A549 (cell line): ENCODE results near the gene PITPNC1. TPM values are rescaled to one million over a fixed set of nuclear protein-coding genes. Genes with fewer than 3 reads are reported as not detected.
"Not testable (repeated sequence)": the region's sequence is repeated elsewhere in the genome, so short reads cannot be mapped to it uniquely, and the experiment has no call there.

Source experiments
- ATAC-seq, 2 experiments: fragments of 200-7000 bp in 1 of 2; fragments of >200 bp in 1 of 2; cut with Nextera tagmentation in 1 of 2; cut with Tn5 transposase in 1 of 2; 3 replicates each; pipeline versions ENCODE4 v1.8.0 to v1.9.1; 2018 to 2020; ENCODE audit warnings: mild to moderate bottlenecking in 1 of 2, moderate library complexity in 1 of 2
- CTCF ChIA-PET: fragments of 300-600 bp; sonication (Branson Sonifier 250); formaldehyde crosslinking; extraction: SDS; loops from one replicate; lab custom pipeline; 2021; ENCODE audit warnings: antibody characterized with exemption, inconsistent platforms; lab: Yijun Ruan, JAX
- POLR2A ChIA-PET: fragments of 350-600 bp; formaldehyde crosslinking; extraction: SDS; loops from one replicate; lab custom pipeline; 2021; ENCODE audit warnings: antibody characterized with exemption, inconsistent platforms; lab: Yijun Ruan, JAX
- DNase-seq, 2 experiments: peaks; one replicate each; pipeline versions ENCODE4 v3.0.0 to v3.0.0-alpha.2; 2011 to 2016; ENCODE audit warnings: low read depth in 1 of 2, low spot score in 1 of 2
- FAIRE-seq: peaks from 2 replicates; lab custom pipeline; 2011; peaks lifted over from hg19 to GRCh38; lab: Jason Lieb, UNC
- H3K27ac ChIP-seq, 2 experiments: fragments of >200 bp; sonication (Bioruptor Twin); formaldehyde crosslinking; 3 replicates each; pipeline ENCODE4 v1.5.1; 2016 to 2017
- H3K4me1 ChIP-seq: fragments of >200 bp; sonication (Bioruptor Twin); formaldehyde crosslinking; 3 replicates; pipeline ENCODE4 v1.6.1; 2016
- H3K4me2 ChIP-seq: fragments of >200 bp; sonication (Bioruptor Twin); formaldehyde crosslinking; 3 replicates; pipeline ENCODE4 v1.6.1; 2016
- H3K4me3 ChIP-seq: fragments of >200 bp; sonication (Bioruptor Twin); formaldehyde crosslinking; 3 replicates; pipeline ENCODE4 v1.5.1; 2016
- H3K9me3 ChIP-seq: fragments of >200 bp; sonication (Bioruptor Twin); formaldehyde crosslinking; 3 replicates; pipeline ENCODE4 v1.6.1; 2016
- BHLHE40 ChIP-seq: IDR thresholded peaks from 2 replicates; pipeline ENCODE4 v1.6.1; 2012; ENCODE audit warnings: low read depth, low read length, inconsistent platforms
- CBX2 ChIP-seq: fragments of 200-600 bp; sonication (generic); IDR thresholded peaks from 2 replicates; pipeline ENCODE4 v1.6.1; 2016; ENCODE audit warnings: low read depth, mild to moderate bottlenecking, borderline replicate concordance
- CHD2 ChIP-seq: fragments of 150-350 bp; IDR thresholded peaks from 2 replicates; pipeline ENCODE4 v1.6.1; 2014; ENCODE audit warnings: low read length; ENCODE audit not compliant: partially characterized antibody
- EP300 ChIP-seq, 2 experiments: fragments of >200 bp; sonication (Bioruptor Twin); formaldehyde crosslinking; IDR thresholded peaks; 2 replicates in 1 of 2; 3 replicates in 1 of 2; pipeline ENCODE4 v1.6.1; 2016 to 2017
- FOSL2 ChIP-seq, 2 experiments: fragments of 450-650 bp in 1 of 2; fragments of >200 bp in 1 of 2; sonication (Bioruptor Twin) in 1 of 2; formaldehyde crosslinking; IDR thresholded peaks; 2 replicates each; pipeline versions ENCODE4 v1.5.0 to v1.6.1; 2016 to 2020; ENCODE audit warnings: mild to moderate bottlenecking in 1 of 2, moderate library complexity in 1 of 2
- HMGXB4 ChIP-seq: fragments of 250-450 bp; sonication (Bioruptor Pico); IDR thresholded peaks from 2 replicates; pipeline ENCODE4 v1.5.0; 2021; ENCODE audit warnings: mild to moderate bottlenecking, moderate library complexity, borderline replicate concordance
- HOXB13 ChIP-seq: fragments of 250-450 bp; sonication (Bioruptor Pico); IDR thresholded peaks from 2 replicates; pipeline ENCODE4 v1.5.0; 2020; ENCODE audit warnings: low read depth, mild to moderate bottlenecking, moderate library complexity
- JUN ChIP-seq, 2 experiments: fragments of >200 bp; sonication (Bioruptor Twin); formaldehyde crosslinking; IDR thresholded peaks; 2 replicates in 1 of 2; 3 replicates in 1 of 2; pipeline ENCODE4 v1.6.1; 2016 to 2017
- KDM1A ChIP-seq: fragments of 200-600 bp; sonication (generic); IDR thresholded peaks from 2 replicates; pipeline ENCODE4 v1.6.1; 2016; ENCODE audit warnings: low read depth, mild to moderate bottlenecking
- TFCP2L1 ChIP-seq: fragments of 250-450 bp; sonication (Bioruptor Pico); IDR thresholded peaks from 2 replicates; pipeline ENCODE4 v1.5.0; 2021; ENCODE audit warnings: mild to moderate bottlenecking
- ZC3H11A ChIP-seq: fragments of 450-650 bp; IDR thresholded peaks from 2 replicates; pipeline ENCODE4 v1.6.1; 2014; ENCODE audit warnings: antibody characterized with exemption, mild to moderate bottlenecking
- WGBS: methylation state at CpG from one replicate; pipeline ENCODE4 v1.1.6; 2017; ENCODE audit errors: missing lambda C conversion rate; 5-methylcytosine and 5-hydroxymethylcytosine counted together
- polyA plus RNA-seq, 4 experiments: library from polyadenylated mRNA; depleted of rRNA in 3 of 4; stranded (reverse); fragments of >200 nt; fragmentation: RNase III in 1 of 4; extraction: RNeasy Plus Mini Kit Qiagen cat#74134 plus additional on column Dnase treatment in 1 of 4; gene quantifications; 2 replicates in 3 of 4; 3 replicates in 1 of 4; pipeline ENCODE4 v1.2.3, GENCODE V29; 2011 to 2017
- TF ChIP-seq, protein P1 (sequence below): fragments of 450-650 bp; IDR thresholded peaks from 2 replicates; pipeline ENCODE4 v1.6.1; 2014; ENCODE audit warnings: antibody characterized with exemption
- TF ChIP-seq, protein P2 (sequence below): fragments of >200 bp; sonication (Bioruptor Twin); formaldehyde crosslinking; IDR thresholded peaks from 3 replicates; pipeline ENCODE4 v1.5.1; 2016
- TF ChIP-seq, protein P3 (sequence below): fragments of 200-600 bp; sonication (generic); IDR thresholded peaks from 2 replicates; pipeline ENCODE4 v1.6.1; 2016; ENCODE audit warnings: antibody characterized with exemption, mild to moderate bottlenecking, moderate library complexity
- TF ChIP-seq, protein P4 (sequence below): fragments of >200 bp; sonication (Bioruptor Twin); formaldehyde crosslinking; IDR thresholded peaks from 3 replicates; pipeline ENCODE4 v1.6.1; 2016
- TF ChIP-seq, protein P5 (sequence below): fragments of >200 bp; sonication (Bioruptor Twin); formaldehyde crosslinking; IDR thresholded peaks from 2 replicates; pipeline ENCODE4 v1.6.1; 2016

The PITPNC1 gene
- polyA plus RNA-seq, 2 of the 4 experiments (the other 2 are of a cell fraction) = 3.7 to 11.2 TPM

DNA sequence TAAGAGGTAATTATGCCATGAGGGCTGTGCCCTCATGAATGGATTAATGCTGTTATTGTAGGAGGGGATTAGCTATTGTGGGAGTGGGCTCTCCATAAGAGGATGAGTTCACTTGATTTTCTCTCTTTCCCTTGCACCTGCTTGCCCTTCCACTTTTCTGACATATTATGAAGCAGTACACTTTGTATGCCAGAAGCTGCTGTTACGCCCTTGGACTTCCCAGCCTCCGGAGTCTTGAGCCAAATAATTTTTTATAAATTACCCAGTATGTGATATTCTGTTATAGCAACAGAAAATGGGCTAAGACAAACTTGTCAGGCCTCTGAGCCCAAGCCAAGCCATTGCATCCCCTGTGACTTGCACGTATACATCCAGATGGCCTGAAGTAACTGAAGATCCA is 49.1 kb upstream of the PITPNC1 start:
- ChIA-PET CTCF (no interaction called here), POLR2A (no interaction called here)
- FAIRE-seq = no peak
- peaks cover 5% of the 10 kb centered on the region; the same call in 1 of the 3 replicates for H3K9me3 ChIP-seq
- ATAC-seq = no peak
- H3K4me2 ChIP-seq = no peak overlapping the region
- WGBS = 78% methylated on average over 3 of the region's 3 CpGs
- H3K27ac ChIP-seq = no peak overlapping the region
- no peaks in the 10 kb centered on the region for H3K4me1 ChIP-seq
- no peak for DNase-seq
- no peak overlapping the region for H3K4me3 ChIP-seq
- TF ChIP-seq KDM1A (no peak), BHLHE40 (no peak), FOSL2 (IDR thresholded peaks at IDR 0.05) (no peak), FOSL2 (CRISPR knock-in tag; IDR thresholded peaks at IDR 0.05) (no peak), ZC3H11A (no peak), EP300 (IDR thresholded peaks at IDR 0.05) (no peak)
- TF ChIP-seq, protein P1, sequence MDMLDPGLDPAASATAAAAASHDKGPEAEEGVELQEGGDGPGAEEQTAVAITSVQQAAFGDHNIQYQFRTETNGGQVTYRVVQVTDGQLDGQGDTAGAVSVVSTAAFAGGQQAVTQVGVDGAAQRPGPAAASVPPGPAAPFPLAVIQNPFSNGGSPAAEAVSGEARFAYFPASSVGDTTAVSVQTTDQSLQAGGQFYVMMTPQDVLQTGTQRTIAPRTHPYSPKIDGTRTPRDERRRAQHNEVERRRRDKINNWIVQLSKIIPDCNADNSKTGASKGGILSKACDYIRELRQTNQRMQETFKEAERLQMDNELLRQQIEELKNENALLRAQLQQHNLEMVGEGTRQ = no peak

GRCh38 chr17:67331381-67332161 is 45.5 kb upstream of the PITPNC1 start:
- H3K27ac ChIP-seq, DNase-seq, POLR2A ChIA-PET, H3K4me2 ChIP-seq, FAIRE-seq, H3K4me1 ChIP-seq, ATAC-seq, H3K4me3 ChIP-seq, H3K9me3 ChIP-seq: not testable (repeated sequence)
- CTCF ChIA-PET = interaction anchor here (0.6 to 1.8 kb wide), 5 partner anchors 9 to 125 kb away, joined by 3 to 5 read pairs (median 3); no protein-coding TSS in a partner anchor
- 71% methylated on average over 7 of the region's 8 CpGs for WGBS

GRCh38 chr17:67332162-67332508 is 44.9 kb upstream of the PITPNC1 start:
- DNase-seq, H3K4me3 ChIP-seq, H3K27ac ChIP-seq, H3K9me3 ChIP-seq, ATAC-seq, FAIRE-seq, POLR2A ChIA-PET, H3K4me2 ChIP-seq, H3K4me1 ChIP-seq: not testable (repeated sequence)
- WGBS = 53% methylated on average over 1 of the region's 1 CpG
- CTCF ChIA-PET = interaction anchor here (1.1 to 1.8 kb wide), 4 partner anchors 9 to 47 kb away, joined by 3 to 5 read pairs (median 4); no protein-coding TSS in a partner anchor

- CTCF ChIA-PET = interaction anchor here (1.0 to 1.5 kb wide), 5 partner anchors 12 to 114 kb away, joined by 3 to 6 read pairs (median 4); no protein-coding TSS in a partner anchor
- WGBS = 84% methylated on average over 5 of the region's 5 CpGs
- ATAC-seq (peak in 1 of 2 experiments; percentile 18; a peak in 1 of 6 replicates), DNase-seq (no peak), FAIRE-seq (no peak)
- POLR2A ChIA-PET = no interaction called here
- peaks cover 7% of the 10 kb centered on the region for H3K4me1 ChIP-seq
- H3K4me2 ChIP-seq = no peak overlapping the region
- TF ChIP-seq, protein P2, sequence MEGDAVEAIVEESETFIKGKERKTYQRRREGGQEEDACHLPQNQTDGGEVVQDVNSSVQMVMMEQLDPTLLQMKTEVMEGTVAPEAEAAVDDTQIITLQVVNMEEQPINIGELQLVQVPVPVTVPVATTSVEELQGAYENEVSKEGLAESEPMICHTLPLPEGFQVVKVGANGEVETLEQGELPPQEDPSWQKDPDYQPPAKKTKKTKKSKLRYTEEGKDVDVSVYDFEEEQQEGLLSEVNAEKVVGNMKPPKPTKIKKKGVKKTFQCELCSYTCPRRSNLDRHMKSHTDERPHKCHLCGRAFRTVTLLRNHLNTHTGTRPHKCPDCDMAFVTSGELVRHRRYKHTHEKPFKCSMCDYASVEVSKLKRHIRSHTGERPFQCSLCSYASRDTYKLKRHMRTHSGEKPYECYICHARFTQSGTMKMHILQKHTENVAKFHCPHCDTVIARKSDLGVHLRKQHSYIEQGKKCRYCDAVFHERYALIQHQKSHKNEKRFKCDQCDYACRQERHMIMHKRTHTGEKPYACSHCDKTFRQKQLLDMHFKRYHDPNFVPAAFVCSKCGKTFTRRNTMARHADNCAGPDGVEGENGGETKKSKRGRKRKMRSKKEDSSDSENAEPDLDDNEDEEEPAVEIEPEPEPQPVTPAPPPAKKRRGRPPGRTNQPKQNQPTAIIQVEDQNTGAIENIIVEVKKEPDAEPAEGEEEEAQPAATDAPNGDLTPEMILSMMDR = no peak
- TF ChIP-seq, protein P3, sequence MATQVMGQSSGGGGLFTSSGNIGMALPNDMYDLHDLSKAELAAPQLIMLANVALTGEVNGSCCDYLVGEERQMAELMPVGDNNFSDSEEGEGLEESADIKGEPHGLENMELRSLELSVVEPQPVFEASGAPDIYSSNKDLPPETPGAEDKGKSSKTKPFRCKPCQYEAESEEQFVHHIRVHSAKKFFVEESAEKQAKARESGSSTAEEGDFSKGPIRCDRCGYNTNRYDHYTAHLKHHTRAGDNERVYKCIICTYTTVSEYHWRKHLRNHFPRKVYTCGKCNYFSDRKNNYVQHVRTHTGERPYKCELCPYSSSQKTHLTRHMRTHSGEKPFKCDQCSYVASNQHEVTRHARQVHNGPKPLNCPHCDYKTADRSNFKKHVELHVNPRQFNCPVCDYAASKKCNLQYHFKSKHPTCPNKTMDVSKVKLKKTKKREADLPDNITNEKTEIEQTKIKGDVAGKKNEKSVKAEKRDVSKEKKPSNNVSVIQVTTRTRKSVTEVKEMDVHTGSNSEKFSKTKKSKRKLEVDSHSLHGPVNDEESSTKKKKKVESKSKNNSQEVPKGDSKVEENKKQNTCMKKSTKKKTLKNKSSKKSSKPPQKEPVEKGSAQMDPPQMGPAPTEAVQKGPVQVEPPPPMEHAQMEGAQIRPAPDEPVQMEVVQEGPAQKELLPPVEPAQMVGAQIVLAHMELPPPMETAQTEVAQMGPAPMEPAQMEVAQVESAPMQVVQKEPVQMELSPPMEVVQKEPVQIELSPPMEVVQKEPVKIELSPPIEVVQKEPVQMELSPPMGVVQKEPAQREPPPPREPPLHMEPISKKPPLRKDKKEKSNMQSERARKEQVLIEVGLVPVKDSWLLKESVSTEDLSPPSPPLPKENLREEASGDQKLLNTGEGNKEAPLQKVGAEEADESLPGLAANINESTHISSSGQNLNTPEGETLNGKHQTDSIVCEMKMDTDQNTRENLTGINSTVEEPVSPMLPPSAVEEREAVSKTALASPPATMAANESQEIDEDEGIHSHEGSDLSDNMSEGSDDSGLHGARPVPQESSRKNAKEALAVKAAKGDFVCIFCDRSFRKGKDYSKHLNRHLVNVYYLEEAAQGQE = no peak
- TF ChIP-seq TFCP2L1 (CRISPR knock-in tag) = no peak
- no peak for TF ChIP-seq HOXB13 (CRISPR knock-in tag)
- TF ChIP-seq, protein P4, sequence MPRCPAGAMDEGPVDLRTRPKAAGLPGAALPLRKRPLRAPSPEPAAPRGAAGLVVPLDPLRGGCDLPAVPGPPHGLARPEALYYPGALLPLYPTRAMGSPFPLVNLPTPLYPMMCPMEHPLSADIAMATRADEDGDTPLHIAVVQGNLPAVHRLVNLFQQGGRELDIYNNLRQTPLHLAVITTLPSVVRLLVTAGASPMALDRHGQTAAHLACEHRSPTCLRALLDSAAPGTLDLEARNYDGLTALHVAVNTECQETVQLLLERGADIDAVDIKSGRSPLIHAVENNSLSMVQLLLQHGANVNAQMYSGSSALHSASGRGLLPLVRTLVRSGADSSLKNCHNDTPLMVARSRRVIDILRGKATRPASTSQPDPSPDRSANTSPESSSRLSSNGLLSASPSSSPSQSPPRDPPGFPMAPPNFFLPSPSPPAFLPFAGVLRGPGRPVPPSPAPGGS = no peak
- TF ChIP-seq CHD2 = no peak
- no peak for TF ChIP-seq HMGXB4 (CRISPR knock-in tag)
- TF ChIP-seq, protein P5, sequence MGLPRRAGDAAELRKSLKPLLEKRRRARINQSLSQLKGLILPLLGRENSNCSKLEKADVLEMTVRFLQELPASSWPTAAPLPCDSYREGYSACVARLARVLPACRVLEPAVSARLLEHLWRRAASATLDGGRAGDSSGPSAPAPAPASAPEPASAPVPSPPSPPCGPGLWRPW = no peak
- no peak for TF ChIP-seq EP300 (IDR thresholded peaks at IDR 0.05)
- no peak for TF ChIP-seq FOSL2 (IDR thresholded peaks at IDR 0.05)
- no peak for TF ChIP-seq FOSL2 (CRISPR knock-in tag; IDR thresholded peaks at IDR 0.05)
- no peak for TF ChIP-seq JUN (IDR thresholded peaks at IDR 0.05)
- TF ChIP-seq CBX2 = no peak
- H3K27ac ChIP-seq = no peak overlapping the region
- H3K4me3 ChIP-seq = no peak overlapping the region
- no peaks in the 10 kb centered on the region for H3K9me3 ChIP-seq
Measured at GRCh38 chr17:67335245-67335835, 41.7 kb upstream of the PITPNC1 start.
